HEK293 (cell line): ENCODE data around the gene MAEA.

Source experiments
- MYNN ChIP-seq: fragments of 450-650 bp; formaldehyde crosslinking; IDR thresholded peaks from 2 replicates; pipeline ENCODE4 v1.5.1; 2016; ENCODE audit warnings: missing biosample characterization, missing genetic modification characterization, borderline replicate concordance
- MZF1 ChIP-seq: fragments of 450-650 bp; formaldehyde crosslinking; IDR thresholded peaks from 2 replicates; pipeline ENCODE4 v1.5.1; 2017; ENCODE audit warnings: missing biosample characterization, missing genetic modification characterization, borderline replicate concordance
- ZNF133 ChIP-seq: fragments of 450-650 bp; formaldehyde crosslinking; IDR thresholded peaks from 2 replicates; pipeline ENCODE4 v1.5.1; 2016; ENCODE audit warnings: missing biosample characterization, missing genetic modification characterization
- TF ChIP-seq, protein P1 (sequence below): fragments of 450-650 bp; formaldehyde crosslinking; IDR thresholded peaks from 2 replicates; pipeline ENCODE4 v1.5.1; 2016; ENCODE audit warnings: missing biosample characterization, missing genetic modification characterization
- TF ChIP-seq, protein P2 (sequence below): fragments of 450-650 bp; formaldehyde crosslinking; conservative IDR thresholded peaks from 2 replicates; pipeline ENCODE4 v1.5.1; 2016; ENCODE audit warnings: low read depth, missing biosample characterization, missing genetic modification characterization
- TF ChIP-seq, protein P3 (sequence below): fragments of 450-650 bp; formaldehyde crosslinking; IDR thresholded peaks from 2 replicates; pipeline ENCODE4 v1.5.1; 2016; ENCODE audit warnings: missing biosample characterization, missing genetic modification characterization

DNA sequence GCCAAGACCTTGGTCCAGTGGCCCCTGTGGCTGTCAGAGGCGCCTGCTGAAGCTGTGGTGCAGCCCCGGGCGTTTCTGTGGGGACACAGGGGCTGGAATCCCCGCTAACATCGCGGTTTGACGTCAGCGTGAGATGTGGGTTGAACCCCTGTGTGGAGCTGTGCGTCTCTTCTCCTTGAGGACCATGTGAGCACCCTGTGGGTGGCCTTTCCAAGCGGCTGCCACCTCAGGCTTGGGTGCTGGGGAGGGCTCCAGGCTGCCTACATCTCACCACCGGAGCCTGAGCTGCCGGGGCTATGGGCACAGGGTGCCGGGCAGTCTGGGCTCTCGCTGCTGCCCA lies 85.0 kb downstream of the MAEA start:
- TF ChIP-seq, protein P1, sequence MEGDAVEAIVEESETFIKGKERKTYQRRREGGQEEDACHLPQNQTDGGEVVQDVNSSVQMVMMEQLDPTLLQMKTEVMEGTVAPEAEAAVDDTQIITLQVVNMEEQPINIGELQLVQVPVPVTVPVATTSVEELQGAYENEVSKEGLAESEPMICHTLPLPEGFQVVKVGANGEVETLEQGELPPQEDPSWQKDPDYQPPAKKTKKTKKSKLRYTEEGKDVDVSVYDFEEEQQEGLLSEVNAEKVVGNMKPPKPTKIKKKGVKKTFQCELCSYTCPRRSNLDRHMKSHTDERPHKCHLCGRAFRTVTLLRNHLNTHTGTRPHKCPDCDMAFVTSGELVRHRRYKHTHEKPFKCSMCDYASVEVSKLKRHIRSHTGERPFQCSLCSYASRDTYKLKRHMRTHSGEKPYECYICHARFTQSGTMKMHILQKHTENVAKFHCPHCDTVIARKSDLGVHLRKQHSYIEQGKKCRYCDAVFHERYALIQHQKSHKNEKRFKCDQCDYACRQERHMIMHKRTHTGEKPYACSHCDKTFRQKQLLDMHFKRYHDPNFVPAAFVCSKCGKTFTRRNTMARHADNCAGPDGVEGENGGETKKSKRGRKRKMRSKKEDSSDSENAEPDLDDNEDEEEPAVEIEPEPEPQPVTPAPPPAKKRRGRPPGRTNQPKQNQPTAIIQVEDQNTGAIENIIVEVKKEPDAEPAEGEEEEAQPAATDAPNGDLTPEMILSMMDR (tag by site-specific recombination): no peak
- TF ChIP-seq, protein P2, sequence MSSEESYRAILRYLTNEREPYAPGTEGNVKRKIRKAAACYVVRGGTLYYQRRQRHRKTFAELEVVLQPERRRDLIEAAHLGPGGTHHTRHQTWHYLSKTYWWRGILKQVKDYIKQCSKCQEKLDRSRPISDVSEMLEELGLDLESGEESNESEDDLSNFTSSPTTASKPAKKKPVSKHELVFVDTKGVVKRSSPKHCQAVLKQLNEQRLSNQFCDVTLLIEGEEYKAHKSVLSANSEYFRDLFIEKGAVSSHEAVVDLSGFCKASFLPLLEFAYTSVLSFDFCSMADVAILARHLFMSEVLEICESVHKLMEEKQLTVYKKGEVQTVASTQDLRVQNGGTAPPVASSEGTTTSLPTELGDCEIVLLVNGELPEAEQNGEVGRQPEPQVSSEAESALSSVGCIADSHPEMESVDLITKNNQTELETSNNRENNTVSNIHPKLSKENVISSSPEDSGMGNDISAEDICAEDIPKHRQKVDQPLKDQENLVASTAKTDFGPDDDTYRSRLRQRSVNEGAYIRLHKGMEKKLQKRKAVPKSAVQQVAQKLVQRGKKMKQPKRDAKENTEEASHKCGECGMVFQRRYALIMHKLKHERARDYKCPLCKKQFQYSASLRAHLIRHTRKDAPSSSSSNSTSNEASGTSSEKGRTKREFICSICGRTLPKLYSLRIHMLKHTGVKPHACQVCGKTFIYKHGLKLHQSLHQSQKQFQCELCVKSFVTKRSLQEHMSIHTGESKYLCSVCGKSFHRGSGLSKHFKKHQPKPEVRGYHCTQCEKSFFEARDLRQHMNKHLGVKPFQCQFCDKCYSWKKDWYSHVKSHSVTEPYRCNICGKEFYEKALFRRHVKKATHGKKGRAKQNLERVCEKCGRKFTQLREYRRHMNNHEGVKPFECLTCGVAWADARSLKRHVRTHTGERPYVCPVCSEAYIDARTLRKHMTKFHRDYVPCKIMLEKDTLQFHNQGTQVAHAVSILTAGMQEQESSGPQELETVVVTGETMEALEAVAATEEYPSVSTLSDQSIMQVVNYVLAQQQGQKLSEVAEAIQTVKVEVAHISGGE (tag by site-specific recombination): no peak
- TF ChIP-seq ZNF133 (tag by site-specific recombination) (no peak), MYNN (tag by site-specific recombination) (no peak), MZF1 (no peak)
- TF ChIP-seq, protein P3, sequence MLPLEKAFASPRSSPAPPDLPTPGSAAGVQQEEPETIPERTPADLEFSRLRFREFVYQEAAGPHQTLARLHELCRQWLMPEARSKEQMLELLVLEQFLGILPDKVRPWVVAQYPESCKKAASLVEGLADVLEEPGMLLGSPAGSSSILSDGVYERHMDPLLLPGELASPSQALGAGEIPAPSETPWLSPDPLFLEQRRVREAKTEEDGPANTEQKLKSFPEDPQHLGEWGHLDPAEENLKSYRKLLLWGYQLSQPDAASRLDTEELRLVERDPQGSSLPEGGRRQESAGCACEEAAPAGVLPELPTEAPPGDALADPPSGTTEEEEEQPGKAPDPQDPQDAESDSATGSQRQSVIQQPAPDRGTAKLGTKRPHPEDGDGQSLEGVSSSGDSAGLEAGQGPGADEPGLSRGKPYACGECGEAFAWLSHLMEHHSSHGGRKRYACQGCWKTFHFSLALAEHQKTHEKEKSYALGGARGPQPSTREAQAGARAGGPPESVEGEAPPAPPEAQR (tag by site-specific recombination): no peak
